ENCODE measurements around the gene PBX4.
A peak's percentile ranks its signal among the peaks of the same experiment; 100 is the strongest.

The PBX4 gene

GRCh38 chr19:19528721-19529490, 89.6 kb downstream of the PBX4 start, which contains the start of gene YJEFN3:
Gene YJEFN3, plus strand, starts transcription at chr19:19528911. Its CDS starts 22 bp downstream, at chr19:19528933.
- Histone ChIP-seq H3K27me3 (ENCODE audit: control insufficient read depth, insufficient read depth, low read length) (no peaks in the 10 kb centered on the region; the same call in 1 of the 2 replicates), H3K9me3 (ENCODE audit: control insufficient read depth, insufficient read depth, low read depth, low read length) (no peaks in the 10 kb centered on the region), H3K4me1 (ENCODE audit: control insufficient read depth, insufficient read depth, low read length) (peaks cover 14% of the 10 kb centered on the region), H3K9ac (ENCODE audit: low read length) (no peak within 1 kb of the TSS), H3K27ac (ENCODE audit: low read depth, low read length) (no peak within 1 kb of the TSS), H3K36me3 (ENCODE audit: control insufficient read depth, insufficient read depth, low read length) (peaks cover 26% of the 10 kb centered on the region), H3K4me3 (ENCODE audit: low read depth, low read length) (peak within 1 kb of the TSS; percentile 41; the same call in 1 of the 2 replicates)

GRCh38 chr19:19527674-19528625, 90.5 kb downstream of the PBX4 start:
- H3K27me3 ChIP-seq (ENCODE audit: control insufficient read depth, insufficient read depth, low read length) = no peaks in the 10 kb centered on the region
- peaks cover 28% of the 10 kb centered on the region for H3K36me3 ChIP-seq (ENCODE audit: control insufficient read depth, insufficient read depth, low read length)
- H3K27ac ChIP-seq (ENCODE audit: low read depth, low read length) = no peak overlapping the region
- H3K9me3 ChIP-seq (ENCODE audit: control insufficient read depth, insufficient read depth, low read depth, low read length) = no peaks in the 10 kb centered on the region
- H3K9ac ChIP-seq (ENCODE audit: low read length) = no peak overlapping the region
- H3K4me1 ChIP-seq (ENCODE audit: control insufficient read depth, insufficient read depth, low read length) = peaks cover 14% of the 10 kb centered on the region
- no peak overlapping the region for H3K4me3 ChIP-seq (ENCODE audit: low read depth, low read length)

GRCh38 chr19:19527371-19527656, 91.2 kb downstream of the PBX4 start:
- no peaks in the 10 kb centered on the region for H3K27me3 ChIP-seq (ENCODE audit: control insufficient read depth, insufficient read depth, low read length)

GRCh38 chr19:19526581-19527370, 91.7 kb downstream of the PBX4 start:
- Histone ChIP-seq H3K27me3 (ENCODE audit: control insufficient read depth, insufficient read depth, low read length) (no peaks in the 10 kb centered on the region), H3K4me3 (ENCODE audit: low read depth, low read length) (no peak overlapping the region), H3K9ac (ENCODE audit: low read length) (no peak overlapping the region), H3K27ac (ENCODE audit: low read depth, low read length) (no peak overlapping the region), H3K36me3 (ENCODE audit: control insufficient read depth, insufficient read depth, low read length) (peaks cover 31% of the 10 kb centered on the region), H3K9me3 (ENCODE audit: control insufficient read depth, insufficient read depth, low read depth, low read length) (no peaks in the 10 kb centered on the region), H3K4me1 (ENCODE audit: control insufficient read depth, insufficient read depth, low read length) (peaks cover 10% of the 10 kb centered on the region)

More at GRCh38 chr19:19527371-19527656, 91.2 kb downstream of the PBX4 start:
- Histone ChIP-seq H3K4me1 (ENCODE audit: control insufficient read depth, insufficient read depth, low read length) (peaks cover 10% of the 10 kb centered on the region), H3K36me3 (ENCODE audit: control insufficient read depth, insufficient read depth, low read length) (peaks cover 31% of the 10 kb centered on the region), H3K9me3 (ENCODE audit: control insufficient read depth, insufficient read depth, low read depth, low read length) (no peaks in the 10 kb centered on the region), H3K4me3 (ENCODE audit: low read depth, low read length) (no peak overlapping the region), H3K27ac (ENCODE audit: low read depth, low read length) (no peak overlapping the region), H3K9ac (ENCODE audit: low read length) (no peak overlapping the region)

GRCh38 chr19:19525611-19526380, 92.7 kb downstream of the PBX4 start:
- H3K36me3 ChIP-seq (ENCODE audit: control insufficient read depth, insufficient read depth, low read length) = peaks cover 34% of the 10 kb centered on the region
- peaks cover 10% of the 10 kb centered on the region for H3K4me1 ChIP-seq (ENCODE audit: control insufficient read depth, insufficient read depth, low read length)
- H3K4me3 ChIP-seq (ENCODE audit: low read depth, low read length) = no peak overlapping the region
- H3K9ac ChIP-seq (ENCODE audit: low read length) = no peak overlapping the region
- H3K27ac ChIP-seq (ENCODE audit: low read depth, low read length) = 0 out of 2 replicates have a peak overlapping the region, but pooled peaks have one; percentile 23
- H3K9me3 ChIP-seq (ENCODE audit: control insufficient read depth, insufficient read depth, low read depth, low read length) = no peaks in the 10 kb centered on the region
- H3K27me3 ChIP-seq (ENCODE audit: control insufficient read depth, insufficient read depth, low read length) = no peaks in the 10 kb centered on the region

GRCh38 chr19:19524053-19524452, 94.4 kb downstream of the PBX4 start:
- Histone ChIP-seq H3K4me3 (ENCODE audit: low read depth, low read length) (no peak overlapping the region), H3K9ac (ENCODE audit: low read length) (no peak overlapping the region), H3K4me1 (ENCODE audit: control insufficient read depth, insufficient read depth, low read length) (peaks cover 7% of the 10 kb centered on the region; the same call in 1 of the 2 replicates), H3K36me3 (ENCODE audit: control insufficient read depth, insufficient read depth, low read length) (peaks cover 51% of the 10 kb centered on the region), H3K27me3 (ENCODE audit: control insufficient read depth, insufficient read depth, low read length) (no peaks in the 10 kb centered on the region), H3K9me3 (ENCODE audit: control insufficient read depth, insufficient read depth, low read depth, low read length) (no peaks in the 10 kb centered on the region), H3K27ac (ENCODE audit: low read depth, low read length) (no peak overlapping the region)

GRCh38 chr19:19523177-19523576, 95.3 kb downstream of the PBX4 start:
- no peak overlapping the region for H3K4me3 ChIP-seq (ENCODE audit: low read depth, low read length)
- H3K36me3 ChIP-seq (ENCODE audit: control insufficient read depth, insufficient read depth, low read length) = peaks cover 49% of the 10 kb centered on the region

GRCh38 chr19:19520989-19521388, 97.5 kb downstream of the PBX4 start:
- Histone ChIP-seq H3K4me1 (ENCODE audit: control insufficient read depth, insufficient read depth, low read length) (peaks cover 2% of the 10 kb centered on the region; the same call in 1 of the 2 replicates), H3K27me3 (ENCODE audit: control insufficient read depth, insufficient read depth, low read length) (no peaks in the 10 kb centered on the region), H3K9me3 (ENCODE audit: control insufficient read depth, insufficient read depth, low read depth, low read length) (no peaks in the 10 kb centered on the region), H3K4me3 (ENCODE audit: low read depth, low read length) (no peak overlapping the region), H3K9ac (ENCODE audit: low read length) (no peak overlapping the region), H3K36me3 (ENCODE audit: control insufficient read depth, insufficient read depth, low read length) (peaks cover 31% of the 10 kb centered on the region), H3K27ac (ENCODE audit: low read depth, low read length) (no peak overlapping the region)

More at GRCh38 chr19:19523177-19523576, 95.3 kb downstream of the PBX4 start:
- Histone ChIP-seq H3K9me3 (ENCODE audit: control insufficient read depth, insufficient read depth, low read depth, low read length) (no peaks in the 10 kb centered on the region), H3K4me1 (ENCODE audit: control insufficient read depth, insufficient read depth, low read length) (peaks cover 7% of the 10 kb centered on the region; the same call in 1 of the 2 replicates), H3K9ac (ENCODE audit: low read length) (no peak overlapping the region), H3K27me3 (ENCODE audit: control insufficient read depth, insufficient read depth, low read length) (no peaks in the 10 kb centered on the region), H3K27ac (ENCODE audit: low read depth, low read length) (no peak overlapping the region)

DNA sequence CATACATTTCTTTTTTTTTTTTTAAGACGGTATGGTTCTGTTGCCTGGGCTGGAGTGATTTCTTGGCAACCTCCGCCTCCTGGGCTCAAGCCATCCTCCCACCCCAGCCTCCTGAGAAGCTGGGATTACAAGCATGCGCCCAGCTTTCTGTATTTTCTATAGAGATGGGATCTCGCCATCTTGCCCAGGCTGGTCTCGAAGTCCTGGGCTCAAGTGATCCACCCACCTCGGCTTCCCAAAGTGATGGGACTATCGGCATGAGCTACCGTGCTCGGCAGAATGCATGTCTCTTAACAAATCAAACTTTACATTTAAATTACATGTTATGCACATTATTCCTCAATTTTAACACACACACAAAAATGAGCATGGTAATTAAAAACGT, 101.3 kb downstream of the PBX4 start:
- H3K9me3 ChIP-seq (ENCODE audit: control insufficient read depth, insufficient read depth, low read depth, low read length) = no peaks in the 10 kb centered on the region
- H3K9ac ChIP-seq (ENCODE audit: low read length) = no peak overlapping the region
- H3K4me3 ChIP-seq (ENCODE audit: low read depth, low read length) = peak overlapping the region; percentile 80; the same call in 1 of the 2 replicates
- peaks cover 21% of the 10 kb centered on the region for H3K36me3 ChIP-seq (ENCODE audit: control insufficient read depth, insufficient read depth, low read length)
- no peaks in the 10 kb centered on the region for H3K27me3 ChIP-seq (ENCODE audit: control insufficient read depth, insufficient read depth, low read length)
- H3K27ac ChIP-seq (ENCODE audit: low read depth, low read length) = no peak overlapping the region
- peaks cover 7% of the 10 kb centered on the region for H3K4me1 ChIP-seq (ENCODE audit: control insufficient read depth, insufficient read depth, low read length)
